Osteoblast (primary cell): ENCODE results near the gene ADARB1. TPM values are rescaled to one million over a fixed set of nuclear protein-coding genes. Genes with fewer than 3 reads are reported as not detected.

Experiments
- DNase-seq: peaks from one replicate; pipeline ENCODE4 v3.0.0; 2011; ENCODE audit warnings: low spot score, mixed read lengths; ENCODE audit not compliant: insufficient read length; ENCODE audit errors: missing footprints
- H2AFZ ChIP-seq: 2 replicates; pipeline ENCODE4 v1.6.0; 2011; ENCODE audit warnings: mild to moderate bottlenecking, low read length
- H3K27ac ChIP-seq: 2 replicates; pipeline ENCODE4 v1.5.1; 2011; ENCODE audit warnings: mild to moderate bottlenecking, low read depth, low read length, moderate library complexity
- H3K27me3 ChIP-seq: 2 replicates; pipeline ENCODE4 v1.6.0; 2012; ENCODE audit warnings: mild to moderate bottlenecking, control low read depth, inconsistent platforms, low read length, moderate library complexity; ENCODE audit not compliant: insufficient read depth
- H3K36me3 ChIP-seq: 2 replicates; pipeline ENCODE4 v1.5.1; 2011; ENCODE audit warnings: mild to moderate bottlenecking, low read length, control low read depth, moderate library complexity; ENCODE audit not compliant: insufficient read depth
- H3K4me1 ChIP-seq: 2 replicates; pipeline ENCODE4 v1.5.1; 2011; ENCODE audit warnings: mild to moderate bottlenecking, low read length, control low read depth, moderate library complexity; ENCODE audit not compliant: insufficient read depth
- H3K4me2 ChIP-seq: 2 replicates; pipeline ENCODE4 v1.6.0; 2011; ENCODE audit warnings: mild to moderate bottlenecking, low read length; ENCODE audit not compliant: insufficient read depth
- H3K4me3 ChIP-seq: fragments of 200-600 bp; sonication (generic); 3 replicates; pipeline ENCODE4 v1.5.1; 2012; ENCODE audit warnings: mild to moderate bottlenecking, low read length, inconsistent platforms; ENCODE audit not compliant: insufficient read depth
- H3K79me2 ChIP-seq: 2 replicates; pipeline ENCODE4 v1.6.0; 2012; ENCODE audit warnings: mild to moderate bottlenecking, low read length, control low read depth, inconsistent platforms; ENCODE audit not compliant: insufficient read depth
- H3K9me3 ChIP-seq: 2 replicates; pipeline ENCODE4 v1.5.1; 2011; ENCODE audit warnings: low read depth, low read length, control low read depth
- H4K20me1 ChIP-seq: 2 replicates; pipeline ENCODE4 v1.6.0; 2012; ENCODE audit warnings: mild to moderate bottlenecking, low read length, control low read depth; ENCODE audit not compliant: insufficient read depth
- total RNA-seq: library from RNA; depleted of rRNA; stranded (reverse); fragments of >200 nt; gene quantifications from 2 replicates; pipeline ENCODE4 v1.2.3, GENCODE V29; 2012
- TF ChIP-seq, protein P1 (sequence below): IDR thresholded peaks from 2 replicates; pipeline ENCODE4 v1.5.1; 2011; ENCODE audit warnings: mild to moderate bottlenecking, low read depth, low read length, moderate library complexity; ENCODE audit errors: extremely low read depth

The ADARB1 gene
- total RNA-seq, 1 donor = 19.5 TPM

DNA sequence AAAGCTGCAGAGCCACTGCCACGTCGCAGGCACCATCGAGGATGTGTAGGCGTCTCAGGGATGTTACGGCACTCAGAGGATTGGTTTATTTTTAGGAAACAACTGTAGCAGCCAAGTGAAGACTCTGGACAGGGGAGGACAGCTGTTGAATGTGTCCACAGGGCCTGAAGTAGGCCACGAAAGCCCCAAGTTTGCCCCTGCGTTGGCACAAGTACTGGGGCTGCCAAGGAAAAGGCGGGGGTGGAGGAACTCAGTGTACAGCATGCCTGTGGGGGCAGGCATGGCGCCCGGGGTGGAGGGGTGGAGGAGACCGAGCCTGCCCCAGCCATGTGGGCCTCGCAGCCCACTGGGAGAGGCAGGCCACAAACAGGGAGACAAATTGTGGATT lies 89.7 kb downstream of the ADARB1 start:
- TF ChIP-seq, protein P1, sequence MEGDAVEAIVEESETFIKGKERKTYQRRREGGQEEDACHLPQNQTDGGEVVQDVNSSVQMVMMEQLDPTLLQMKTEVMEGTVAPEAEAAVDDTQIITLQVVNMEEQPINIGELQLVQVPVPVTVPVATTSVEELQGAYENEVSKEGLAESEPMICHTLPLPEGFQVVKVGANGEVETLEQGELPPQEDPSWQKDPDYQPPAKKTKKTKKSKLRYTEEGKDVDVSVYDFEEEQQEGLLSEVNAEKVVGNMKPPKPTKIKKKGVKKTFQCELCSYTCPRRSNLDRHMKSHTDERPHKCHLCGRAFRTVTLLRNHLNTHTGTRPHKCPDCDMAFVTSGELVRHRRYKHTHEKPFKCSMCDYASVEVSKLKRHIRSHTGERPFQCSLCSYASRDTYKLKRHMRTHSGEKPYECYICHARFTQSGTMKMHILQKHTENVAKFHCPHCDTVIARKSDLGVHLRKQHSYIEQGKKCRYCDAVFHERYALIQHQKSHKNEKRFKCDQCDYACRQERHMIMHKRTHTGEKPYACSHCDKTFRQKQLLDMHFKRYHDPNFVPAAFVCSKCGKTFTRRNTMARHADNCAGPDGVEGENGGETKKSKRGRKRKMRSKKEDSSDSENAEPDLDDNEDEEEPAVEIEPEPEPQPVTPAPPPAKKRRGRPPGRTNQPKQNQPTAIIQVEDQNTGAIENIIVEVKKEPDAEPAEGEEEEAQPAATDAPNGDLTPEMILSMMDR = no peak
- H3K4me1 ChIP-seq = peaks cover 23% of the 10 kb centered on the region
- peak; percentile 86 for DNase-seq

DNA sequence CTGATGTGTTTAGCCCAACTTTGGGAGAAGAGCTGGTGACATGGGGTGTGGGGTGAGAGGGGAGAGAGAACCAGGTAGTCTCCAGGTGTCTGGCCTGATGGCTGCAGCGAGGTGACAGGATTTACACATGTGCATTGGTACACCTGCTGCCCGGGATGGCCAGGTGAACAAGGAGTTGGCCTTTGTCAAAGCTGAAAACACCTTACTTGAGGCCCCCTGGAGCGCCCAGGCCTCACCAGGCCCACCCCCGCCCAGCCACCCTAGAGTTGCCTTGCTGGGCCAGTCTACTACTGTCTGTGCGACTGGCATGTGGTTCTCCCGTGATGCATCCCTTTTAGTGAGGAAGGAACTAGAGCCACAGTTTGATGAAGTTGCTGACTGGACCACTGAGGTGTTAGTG lies 90.5 kb downstream of the ADARB1 start:
- no peak overlapping the region for H3K27ac ChIP-seq
- no peak overlapping the region for H3K4me2 ChIP-seq
- H3K9me3 ChIP-seq = no peaks in the 10 kb centered on the region
- H2AFZ ChIP-seq = no peak overlapping the region
- H3K27me3 ChIP-seq = no peaks in the 10 kb centered on the region
- TF ChIP-seq, protein P1 = no peak
- H4K20me1 ChIP-seq = no peaks in the 10 kb centered on the region
- DNase-seq = no peak
- H3K36me3 ChIP-seq = no peaks in the 10 kb centered on the region
- no peak overlapping the region for H3K4me3 ChIP-seq
- peaks cover 3% of the 10 kb centered on the region for H3K79me2 ChIP-seq
- H3K4me1 ChIP-seq = peaks cover 23% of the 10 kb centered on the region

More for the DNA sequence above, 89.7 kb downstream of the ADARB1 start:
- Histone ChIP-seq H2AFZ (peak overlapping the region; percentile 85), H3K4me3 (no peak overlapping the region), H3K27ac (peak overlapping the region; percentile 54), H3K9me3 (no peaks in the 10 kb centered on the region), H3K79me2 (no peaks in the 10 kb centered on the region), H4K20me1 (no peaks in the 10 kb centered on the region), H3K4me2 (peak overlapping the region; percentile 25), H3K27me3 (no peaks in the 10 kb centered on the region), H3K36me3 (no peaks in the 10 kb centered on the region)

DNA sequence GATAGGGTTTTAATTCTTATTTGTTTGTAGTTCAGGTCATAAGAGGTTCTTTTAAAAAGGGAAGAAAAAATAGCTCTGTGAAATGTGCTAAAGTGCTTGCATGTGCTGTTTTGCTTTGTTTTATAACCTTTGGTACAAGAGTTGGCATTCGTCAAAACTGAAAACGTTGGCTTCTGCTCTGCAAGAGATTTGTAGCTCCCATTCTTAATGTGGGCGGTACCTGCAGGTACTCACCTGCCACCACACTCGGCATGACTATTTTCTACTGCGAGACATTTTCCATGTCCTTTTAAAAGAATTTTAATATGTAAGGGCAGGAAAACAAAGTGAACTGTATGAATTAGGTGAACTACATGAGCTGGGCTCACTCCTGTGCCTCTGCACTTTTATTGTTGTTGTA lies 92.6 kb downstream of the ADARB1 start:
- Histone ChIP-seq H3K4me1 (peaks cover 23% of the 10 kb centered on the region), H3K27ac (peak overlapping the region; percentile 53)

DNA sequence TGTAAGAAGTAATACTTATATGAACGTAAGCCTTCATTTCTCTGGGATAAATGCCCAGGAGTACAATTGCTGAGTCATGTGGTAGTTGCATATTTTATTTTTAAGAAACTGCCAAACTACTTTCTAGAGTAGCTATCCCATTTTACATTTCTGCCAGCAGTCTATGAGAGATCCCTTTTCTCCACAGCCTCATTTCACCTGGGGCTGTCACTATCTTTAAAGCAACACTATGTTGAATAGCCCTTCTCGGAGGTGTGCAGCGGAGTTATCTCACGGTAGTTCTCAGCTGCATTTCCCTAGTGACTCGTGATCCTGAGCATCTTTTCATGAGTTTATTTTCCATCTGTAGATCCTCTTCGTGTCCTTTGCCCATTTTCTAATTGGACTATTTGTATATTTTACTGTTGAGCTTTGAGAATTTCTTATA lies 93.4 kb downstream of the ADARB1 start:
- DNase-seq = peak; percentile 27
- Histone ChIP-seq H2AFZ (peak overlapping the region; percentile 67), H3K27ac (peak overlapping the region; percentile 53), H3K4me2 (peak overlapping the region; percentile 54), H3K9me3 (no peaks in the 10 kb centered on the region), H3K4me3 (no peak overlapping the region), H3K4me1 (peaks cover 23% of the 10 kb centered on the region), H3K36me3 (peaks cover 7% of the 10 kb centered on the region), H3K27me3 (no peaks in the 10 kb centered on the region), H4K20me1 (no peaks in the 10 kb centered on the region), H3K79me2 (peaks cover 3% of the 10 kb centered on the region)
- TF ChIP-seq, protein P1 = no peak

More for the DNA sequence above, 92.6 kb downstream of the ADARB1 start:
- DNase-seq = peak; percentile 68
- H4K20me1 ChIP-seq = no peaks in the 10 kb centered on the region
- H3K79me2 ChIP-seq = peaks cover 3% of the 10 kb centered on the region
- no peaks in the 10 kb centered on the region for H3K9me3 ChIP-seq
- no peak overlapping the region for H3K4me2 ChIP-seq
- TF ChIP-seq, protein P1 = no peak
- no peak overlapping the region for H3K4me3 ChIP-seq
- peaks cover 4% of the 10 kb centered on the region for H3K36me3 ChIP-seq
- no peaks in the 10 kb centered on the region for H3K27me3 ChIP-seq
- H2AFZ ChIP-seq = no peak overlapping the region
